Measurements from ENCODE around the gene CCR5AS.

Gene CCR5AS

DNA sequence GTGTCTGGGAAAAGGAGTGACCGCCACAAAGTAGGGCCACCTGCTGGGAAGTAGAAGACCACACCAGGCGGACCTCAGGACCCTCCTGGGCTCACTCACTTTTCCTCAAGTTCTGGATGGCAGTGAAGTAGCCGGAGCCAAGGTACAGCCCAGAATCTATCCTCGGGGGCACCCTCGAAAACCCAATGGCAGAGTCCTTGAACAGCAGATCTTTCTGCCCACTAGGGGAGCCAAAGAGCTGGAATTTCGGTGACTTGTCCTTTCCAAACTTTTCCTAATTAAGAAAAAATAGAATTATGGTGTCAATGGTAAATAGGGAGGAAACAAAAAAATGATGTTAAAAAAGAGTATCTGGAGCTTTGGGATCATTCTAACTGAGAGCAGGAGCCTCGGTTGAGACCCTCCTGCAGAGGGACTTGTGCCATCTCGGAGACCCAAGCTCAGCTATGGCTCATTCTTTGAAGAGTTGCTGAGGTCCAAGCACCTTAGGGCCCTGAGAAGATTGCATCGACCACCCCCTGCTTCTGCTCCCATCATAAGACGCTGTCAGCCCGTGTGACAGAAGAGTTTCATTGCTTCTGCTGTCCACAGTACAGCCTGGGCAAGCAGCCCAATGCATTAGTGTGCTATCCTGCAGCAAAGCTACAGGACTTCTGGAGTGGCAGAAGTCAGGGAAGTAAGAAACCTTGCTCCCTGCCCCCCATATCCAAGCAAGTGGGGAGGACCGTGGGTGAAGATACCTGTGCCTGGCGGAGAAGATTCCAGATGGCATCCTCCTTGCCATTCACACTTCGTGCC, 43.1 kb upstream of the CCR5AS start:
- H3K27me3 Mint-ChIP-seq (ENCODE audit: insufficient read depth, low read depth) = peaks cover 12% of the 10 kb centered on the region
- TF ChIP-seq EZH2phosphoT487 (IDR thresholded peaks at IDR 0.05) (no peak), CTCF (IDR thresholded peaks at IDR 0.05) (peak; percentile 67)
- no peaks in the 10 kb centered on the region for H3K9me3 Mint-ChIP-seq
- H3F3A ChIP-seq (ENCODE audit: low read depth) = no peaks in the 10 kb centered on the region
- H3K4me2 ChIP-seq = no peak overlapping the region
- H3K79me2 ChIP-seq (ENCODE audit: low read depth) = no peaks in the 10 kb centered on the region
- H3K4me3 ChIP-seq = no peak overlapping the region
- no peaks in the 10 kb centered on the region for H3K36me3 Mint-ChIP-seq
- no peaks in the 10 kb centered on the region for H3K27me3 ChIP-seq
- no peak overlapping the region for H3K27ac ChIP-seq
- H3K9me3 ChIP-seq (ENCODE audit: low read depth) = no peaks in the 10 kb centered on the region
- H2AFZ ChIP-seq (replicated peaks) = no peak overlapping the region
- H3K36me3 ChIP-seq = no peaks in the 10 kb centered on the region
- DNase-seq (ENCODE audit: low spot score) = peak; percentile 25
- no peak overlapping the region for H3K27ac Mint-ChIP-seq
- no peak overlapping the region for H3K4me3 Mint-ChIP-seq
- peaks cover 7% of the 10 kb centered on the region for H3K4me1 Mint-ChIP-seq
- no peak overlapping the region for H3K9ac ChIP-seq
- no peaks in the 10 kb centered on the region for H3K4me1 ChIP-seq
- H4K20me1 ChIP-seq (ENCODE audit: low read depth) = no peaks in the 10 kb centered on the region

GRCh38 chr3:46448721-46449120, 41.9 kb upstream of the CCR5AS start:
- Mint-ChIP-seq H3K4me1 (peaks cover 5% of the 10 kb centered on the region), H3K4me3 (no peak overlapping the region), H3K27ac (peak overlapping the region; percentile 66), H3K36me3 (no peaks in the 10 kb centered on the region), H3K27me3 (ENCODE audit: insufficient read depth, low read depth) (peaks cover 12% of the 10 kb centered on the region), H3K9me3 (no peaks in the 10 kb centered on the region)
- Histone ChIP-seq H3K4me1 (no peaks in the 10 kb centered on the region), H3K4me3 (no peak overlapping the region), H3K36me3 (no peaks in the 10 kb centered on the region), H3F3A (ENCODE audit: low read depth) (no peaks in the 10 kb centered on the region), H2AFZ (replicated peaks) (no peak overlapping the region), H3K27me3 (no peaks in the 10 kb centered on the region), H3K9me3 (ENCODE audit: low read depth) (no peaks in the 10 kb centered on the region), H4K20me1 (ENCODE audit: low read depth) (no peaks in the 10 kb centered on the region), H3K27ac (no peak overlapping the region), H3K4me2 (no peak overlapping the region), H3K9ac (no peak overlapping the region), H3K79me2 (ENCODE audit: low read depth) (no peaks in the 10 kb centered on the region)
- DNase-seq (ENCODE audit: low spot score) = no peak
- no peak for TF ChIP-seq EZH2phosphoT487 (IDR thresholded peaks at IDR 0.05)
- no peak for TF ChIP-seq CTCF (IDR thresholded peaks at IDR 0.05)
- TF ChIP-seq EZH2 (IDR thresholded peaks at IDR 0.05) = no peak

GRCh38 chr3:46447228-46447985, 40.5 kb upstream of the CCR5AS start:
- Mint-ChIP-seq H3K9me3 (no peaks in the 10 kb centered on the region), H3K4me1 (peaks cover 5% of the 10 kb centered on the region), H3K36me3 (no peaks in the 10 kb centered on the region), H3K27ac (no peak overlapping the region), H3K27me3 (ENCODE audit: insufficient read depth, low read depth) (peaks cover 12% of the 10 kb centered on the region), H3K4me3 (no peak overlapping the region)
- Histone ChIP-seq H3K27ac (no peak overlapping the region), H3K4me3 (no peak overlapping the region), H2AFZ (replicated peaks) (no peak overlapping the region), H3F3A (ENCODE audit: low read depth) (no peaks in the 10 kb centered on the region), H4K20me1 (ENCODE audit: low read depth) (no peaks in the 10 kb centered on the region), H3K79me2 (ENCODE audit: low read depth) (no peaks in the 10 kb centered on the region), H3K9me3 (ENCODE audit: low read depth) (no peaks in the 10 kb centered on the region), H3K4me1 (no peaks in the 10 kb centered on the region), H3K27me3 (no peaks in the 10 kb centered on the region), H3K36me3 (no peaks in the 10 kb centered on the region), H3K9ac (no peak overlapping the region), H3K4me2 (no peak overlapping the region)
- no peak for DNase-seq (ENCODE audit: low spot score)
- TF ChIP-seq EZH2phosphoT487 (IDR thresholded peaks at IDR 0.05) = no peak

Measured in neural progenitor cell (in vitro differentiated cells).